NCI-H2029 (cell line): ENCODE results near the gene SHMT2.

Experiments used
- DNase-seq: peaks from one replicate; lab custom pipeline; 2025; lab: John Stamatoyannopoulos, UW

SHMT2 gene

DNA sequence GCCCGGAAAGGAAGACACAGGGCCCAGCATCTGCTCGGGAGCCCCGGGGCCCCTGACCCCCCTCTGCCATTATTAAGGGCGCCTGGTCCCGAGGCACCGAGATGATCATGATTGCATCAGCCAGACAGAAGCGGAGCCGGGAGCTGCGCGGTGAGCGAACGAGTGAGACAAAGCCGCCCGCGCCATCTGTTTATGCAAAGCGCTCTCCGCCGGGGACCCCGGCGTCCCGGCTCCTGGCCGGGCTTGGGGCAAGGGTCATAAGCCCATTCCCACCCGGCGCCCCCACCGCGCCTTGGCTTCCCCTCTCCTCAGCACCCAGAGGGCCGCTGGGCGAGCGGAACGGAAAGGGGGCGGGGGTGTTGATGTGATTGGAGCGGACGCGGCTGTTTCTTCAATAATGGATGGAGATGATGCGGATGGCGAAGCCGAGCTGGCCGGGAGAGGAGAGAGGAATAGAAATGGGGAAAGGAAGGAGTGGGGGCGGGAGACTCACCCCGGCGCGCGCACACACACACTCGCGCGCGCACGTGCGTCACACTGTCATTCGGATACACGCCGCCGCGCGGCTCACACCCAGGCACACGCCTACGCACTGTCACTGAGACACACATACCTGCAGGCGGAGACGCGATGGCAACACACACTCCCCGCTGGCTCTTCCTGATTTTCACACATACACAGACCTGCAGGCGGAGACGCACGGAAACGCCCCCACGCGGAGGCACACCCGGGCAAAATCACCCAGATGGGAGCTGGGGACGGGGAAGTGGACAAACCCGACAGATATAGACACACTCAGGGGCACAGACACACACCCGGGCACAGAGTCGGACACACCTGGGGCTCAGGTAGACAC is 10.8 kb downstream of the SHMT2 start:
- peak; percentile 82 for DNase-seq

DNA sequence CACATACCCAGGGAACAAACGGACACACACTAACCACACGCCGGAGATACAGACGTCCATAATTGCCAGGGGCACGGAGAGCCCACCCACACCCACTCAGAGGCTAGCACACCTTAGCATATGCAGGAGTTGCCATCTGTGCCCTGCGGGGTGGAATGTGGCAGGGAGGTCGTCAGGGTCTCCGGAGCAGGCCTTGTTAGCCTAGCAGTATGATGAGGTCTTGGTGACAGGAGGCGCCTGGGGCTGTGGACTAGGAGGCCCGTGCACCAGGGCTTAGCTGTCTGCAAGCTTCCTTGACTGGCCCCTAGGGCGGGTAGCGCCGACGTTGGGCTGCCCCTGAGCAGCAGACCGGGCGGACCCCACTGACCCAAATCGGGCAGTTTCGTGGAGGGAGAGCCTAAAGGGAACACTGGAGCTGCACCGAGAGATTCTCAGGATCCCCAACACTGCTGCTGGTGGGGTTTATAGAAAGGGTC is 11.5 kb downstream of the SHMT2 start:
- DNase-seq = peak; percentile 16

DNA sequence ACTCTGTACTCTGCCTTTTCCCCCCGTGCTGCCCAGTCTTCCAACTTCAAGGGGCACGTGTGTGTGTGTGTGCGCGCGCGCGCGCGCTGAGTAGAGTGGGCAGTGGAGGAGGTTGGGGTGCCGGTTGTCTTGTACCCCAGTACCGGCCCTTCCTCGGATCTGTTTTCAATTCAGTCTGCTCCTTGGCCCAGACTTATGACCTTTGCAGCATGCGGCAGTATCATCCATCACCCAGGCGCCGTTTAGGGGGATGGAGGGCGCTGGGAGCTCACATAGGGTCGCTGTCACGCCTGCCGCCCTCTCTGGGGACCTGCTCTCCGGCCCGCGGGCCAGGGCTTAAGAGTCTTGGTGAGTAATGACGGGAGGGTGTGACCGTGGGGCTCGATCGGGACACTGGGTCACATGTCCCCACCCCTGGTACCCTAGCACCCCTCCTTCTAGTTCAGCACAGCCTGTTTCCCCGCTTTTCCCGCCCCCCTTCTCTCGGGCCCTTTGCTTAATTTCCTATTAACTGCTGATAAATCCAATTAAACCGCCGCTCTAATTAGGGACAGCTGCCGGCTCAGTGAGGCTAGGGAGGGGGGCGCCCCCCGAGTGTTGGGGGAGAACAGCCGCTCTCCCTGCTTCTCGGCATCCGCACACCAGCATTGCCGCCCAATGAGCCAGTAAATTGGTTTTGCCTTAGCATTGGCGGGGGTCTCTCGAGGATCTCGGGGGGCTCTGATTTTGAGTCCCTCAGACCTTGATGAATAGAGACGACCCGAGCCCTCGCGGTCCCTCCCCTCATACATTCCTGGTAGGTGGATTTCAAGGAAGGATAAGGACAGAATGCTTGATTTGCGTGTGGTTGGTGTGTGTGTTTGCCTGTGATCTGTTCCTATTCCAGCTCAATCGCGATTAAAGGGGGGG is 12.1 kb downstream of the SHMT2 start:
- DNase-seq = no peak

DNA sequence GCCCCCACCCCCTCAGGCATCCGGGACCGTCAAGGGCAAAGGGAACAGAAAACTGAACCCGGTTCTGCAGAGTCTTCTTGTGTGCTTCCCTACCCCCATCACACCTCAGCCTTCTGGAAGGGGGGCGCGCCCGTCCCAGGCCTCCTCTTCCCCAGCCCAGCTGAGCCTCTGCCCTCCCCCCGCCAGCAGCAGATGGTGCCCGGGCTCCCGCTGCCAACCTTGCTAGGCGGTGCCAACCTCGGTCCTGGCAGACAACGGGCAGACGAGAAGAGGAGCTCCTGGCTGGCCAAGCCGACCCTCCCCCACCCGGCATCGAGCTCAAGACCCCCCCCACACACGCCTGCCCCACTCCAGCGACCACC is 12.8 kb downstream of the SHMT2 start:
- DNase-seq = peak; percentile 84

DNA sequence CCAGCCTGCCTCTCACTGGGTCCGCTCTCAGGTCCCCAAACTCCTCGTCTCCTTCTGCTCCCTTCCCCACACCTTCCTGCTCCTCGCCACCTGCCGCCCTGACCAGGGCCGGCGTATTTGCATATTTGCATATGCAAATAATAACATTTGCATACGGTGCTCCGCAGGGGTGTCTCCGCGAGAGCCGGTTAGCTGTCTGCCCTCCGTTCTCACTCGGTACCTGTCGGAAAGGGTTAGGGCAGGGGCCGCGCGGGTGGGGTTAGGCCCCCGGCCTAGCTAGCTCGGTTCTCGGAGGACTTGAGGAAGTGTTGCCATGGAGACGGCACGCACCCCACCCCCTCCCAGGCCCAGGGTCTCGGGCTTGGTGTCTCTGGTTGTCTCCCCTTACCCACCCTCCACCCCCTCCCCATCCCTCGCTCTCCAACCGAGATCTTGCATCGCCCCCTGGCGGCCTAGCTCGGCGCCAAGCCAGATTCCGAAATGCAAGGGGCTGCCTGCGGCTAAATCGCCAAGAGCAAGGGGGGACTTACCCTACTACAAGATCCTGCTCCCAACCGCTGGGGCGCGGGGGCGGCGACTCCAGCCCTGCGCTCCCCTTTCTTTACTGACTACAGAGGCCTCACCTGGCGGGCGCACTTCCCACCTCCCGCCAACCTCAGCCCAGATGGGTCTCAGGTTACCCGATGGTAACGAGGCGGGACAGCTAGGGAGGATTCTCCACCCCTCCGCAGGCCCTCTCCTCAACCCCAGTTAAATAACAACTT is 13.4 kb downstream of the SHMT2 start:
- peak; percentile 96 for DNase-seq

DNA sequence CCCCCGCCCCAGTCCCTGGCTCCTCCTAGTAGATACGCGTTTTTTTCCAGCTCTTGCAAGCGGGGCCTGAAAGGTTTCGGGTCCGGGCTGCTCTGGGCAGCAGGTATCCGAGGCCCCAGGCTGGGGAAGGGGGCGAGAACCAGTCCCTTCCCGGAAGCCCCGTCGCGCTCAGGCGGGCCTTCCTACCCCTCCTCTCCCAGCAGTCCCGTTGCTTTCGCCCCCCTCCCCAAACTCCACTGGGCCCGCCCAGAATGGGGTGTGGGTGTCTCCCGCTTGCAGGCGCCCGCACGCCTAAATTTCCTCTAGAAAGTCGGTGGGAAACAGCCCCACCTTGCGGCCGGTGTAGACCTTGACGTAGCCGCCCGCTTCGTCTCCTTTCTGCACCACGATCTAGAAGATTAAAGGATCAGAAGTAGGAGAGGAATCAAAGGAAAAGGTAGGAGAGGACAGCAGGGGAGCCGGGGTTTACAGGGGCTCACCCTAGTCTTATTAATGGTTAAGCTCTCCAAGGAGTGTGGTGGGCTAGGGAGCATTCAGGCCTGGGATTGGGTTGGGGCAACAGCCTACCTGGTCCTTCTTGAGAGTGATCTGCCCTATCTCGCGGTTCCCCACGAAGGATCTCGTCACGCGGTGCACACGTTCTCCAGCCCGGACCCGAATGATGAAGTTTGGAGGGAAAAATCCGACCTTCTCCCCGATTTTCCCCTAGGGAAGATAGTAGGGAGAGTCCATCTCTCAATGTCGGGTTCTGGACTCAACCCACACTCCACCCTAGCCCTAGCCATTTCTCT is 14.2 kb downstream of the SHMT2 start:
- peak; percentile 85 for DNase-seq

DNA sequence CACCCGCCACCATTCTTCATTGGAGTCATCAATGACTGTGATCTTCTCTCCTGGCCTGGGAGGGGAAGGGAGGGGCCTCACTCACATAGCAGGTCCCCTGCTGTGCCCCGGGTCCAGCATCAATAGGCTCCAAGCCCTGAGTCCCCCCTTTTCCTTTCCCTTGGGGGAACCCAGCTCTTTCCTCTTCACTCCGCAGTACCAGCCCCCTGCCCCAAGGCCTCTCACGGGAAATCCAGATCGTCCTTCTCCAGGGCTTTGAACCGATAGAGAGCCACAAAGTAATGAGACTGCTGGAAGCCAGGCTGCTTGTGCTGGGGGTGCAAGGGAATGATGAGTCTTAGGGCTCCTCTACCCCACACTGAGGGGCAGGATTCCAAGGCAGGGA is 14.8 kb downstream of the SHMT2 start:
- no peak for DNase-seq

DNA sequence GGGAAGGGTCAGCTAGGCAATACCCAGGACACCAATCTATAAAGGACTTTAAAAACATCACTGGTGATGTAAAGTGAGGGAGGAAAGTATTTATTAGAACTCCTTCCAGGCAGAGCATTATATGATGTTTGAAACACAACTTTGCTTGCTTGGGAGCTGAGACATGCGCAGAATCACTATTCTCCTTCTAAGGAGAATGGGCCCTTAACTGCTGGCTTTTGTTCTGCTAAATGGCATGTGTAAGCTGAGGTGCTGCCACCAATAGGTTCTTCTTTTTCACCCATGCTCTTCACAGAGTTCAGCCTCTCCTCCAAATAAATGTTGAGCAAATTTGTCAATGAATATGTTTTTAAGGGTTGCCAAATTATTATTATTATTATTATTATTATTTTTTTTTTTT is 17.5 kb downstream of the SHMT2 start:
- DNase-seq = no peak

DNA sequence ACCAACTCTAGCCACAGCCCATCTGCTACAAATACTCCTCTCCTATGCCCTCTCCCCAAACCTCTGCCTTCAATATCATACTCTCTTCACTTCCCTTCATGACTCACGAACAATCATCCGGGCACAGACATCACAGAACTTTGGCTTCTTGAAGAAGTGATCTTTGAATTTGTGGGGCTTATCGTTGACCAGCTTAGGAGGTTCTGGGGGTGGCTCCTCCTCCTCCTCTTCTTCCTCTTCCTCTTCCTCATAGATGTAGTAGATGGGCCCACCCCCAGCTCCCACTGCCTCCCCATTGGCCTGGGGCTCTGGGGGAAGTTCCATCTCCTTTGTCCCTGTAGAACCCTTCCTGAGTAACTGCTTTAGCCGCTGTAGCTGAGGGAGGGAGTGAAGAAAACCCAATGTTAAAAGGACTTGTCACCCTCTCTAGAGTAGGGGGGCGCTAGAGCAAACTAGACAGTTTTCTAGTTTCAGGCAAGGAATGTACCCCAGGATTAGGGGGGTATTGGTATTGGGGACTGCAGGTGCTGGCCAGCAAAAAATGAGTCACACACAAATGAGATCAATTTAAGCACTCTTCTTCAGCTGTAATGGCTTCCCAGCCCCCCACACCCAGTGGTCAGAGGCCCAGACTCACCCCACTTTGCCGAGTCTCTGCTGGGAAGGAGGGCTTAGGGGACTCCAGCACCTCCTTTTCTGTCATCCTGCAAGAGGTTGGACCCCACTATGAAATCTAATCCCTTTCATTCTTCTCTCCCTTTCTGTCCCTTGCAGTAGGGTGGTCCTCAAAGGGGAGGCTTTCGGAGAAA is 19.6 kb downstream of the SHMT2 start:
- DNase-seq = no peak

DNA sequence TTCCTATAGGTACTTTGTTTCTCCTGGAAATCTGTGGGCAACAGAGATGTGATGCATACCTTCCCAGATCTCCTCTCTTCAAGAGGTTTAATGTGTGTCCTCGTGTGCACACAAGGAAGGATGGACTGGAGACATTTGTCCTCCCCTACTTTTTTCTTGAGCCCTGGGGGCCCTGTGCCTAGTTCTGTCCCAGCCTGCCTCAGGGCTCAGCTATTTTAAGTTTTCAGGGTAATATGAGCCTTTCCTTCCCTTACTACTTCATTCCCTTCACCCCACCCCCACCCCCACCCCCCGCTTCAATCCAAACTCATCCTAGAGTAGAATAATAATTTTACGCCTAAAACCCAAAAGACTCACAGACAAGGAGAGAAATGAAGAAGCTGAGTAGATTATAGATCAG is 21.0 kb downstream of the SHMT2 start:
- DNase-seq = no peak

DNA sequence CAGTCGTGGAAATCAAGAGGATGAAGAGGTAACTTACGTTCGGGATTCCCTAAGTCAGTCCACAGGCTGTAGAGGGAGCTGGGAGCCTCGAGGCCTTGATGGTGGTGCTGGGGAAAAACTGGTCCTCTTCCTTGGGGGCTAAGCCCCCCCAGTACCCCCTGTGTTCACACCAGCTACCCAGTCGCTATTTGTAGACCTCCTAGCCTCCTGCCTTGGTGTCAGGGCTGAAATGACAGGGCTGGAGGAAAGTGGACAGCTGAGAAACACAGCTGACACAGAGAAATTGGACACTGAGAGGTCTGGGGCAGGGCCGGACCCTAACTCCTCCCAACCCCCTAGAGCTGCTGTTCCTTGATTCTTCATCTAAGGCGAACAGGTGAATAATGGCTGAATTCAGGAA is 21.4 kb downstream of the SHMT2 start, which contains the start of gene STAC3:
STAC3 (minus strand) TSS at position 232 of the 400 bp plus-strand sequence. CDS start 1,551 bp downstream, outside the sequence.
- no peak for DNase-seq

DNA sequence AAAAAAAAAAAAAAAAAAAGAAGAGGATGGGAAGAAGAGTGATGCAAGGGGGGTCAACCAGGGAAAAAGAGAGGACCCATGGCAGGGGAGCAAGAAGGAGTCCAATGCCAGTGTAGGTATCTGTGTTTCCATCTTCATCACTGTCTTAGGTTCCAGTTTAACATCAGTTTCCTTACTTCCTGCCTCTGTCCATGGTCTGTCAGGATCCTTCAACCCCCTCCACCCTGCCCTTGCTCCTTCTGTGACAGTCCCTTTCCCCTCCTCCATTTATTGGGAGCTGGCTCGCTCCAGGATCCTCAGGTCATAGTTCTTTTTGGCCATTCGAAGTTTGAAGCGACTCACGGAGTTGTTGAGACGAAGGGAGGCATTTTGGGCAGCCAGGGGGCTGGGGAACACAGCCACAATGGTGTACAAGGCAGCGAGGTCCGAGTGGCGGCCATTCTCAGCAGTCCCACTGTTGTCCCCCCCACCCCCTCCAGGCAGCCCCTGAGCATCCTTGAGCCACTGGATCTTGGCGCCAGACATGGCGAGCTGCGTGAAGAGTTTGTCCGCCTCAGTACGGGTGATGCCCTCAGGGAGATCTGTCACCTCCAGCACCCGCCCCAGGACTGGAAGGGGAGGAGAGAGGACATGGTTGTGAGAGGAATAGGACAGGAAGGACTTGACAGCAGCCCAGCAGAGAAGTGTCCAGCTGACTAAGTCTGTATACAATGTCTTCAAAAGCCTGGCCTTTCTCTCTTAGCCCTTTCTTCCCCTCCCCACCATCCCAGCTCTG is 25.2 kb downstream of the SHMT2 start:
- DNase-seq = no peak

DNA sequence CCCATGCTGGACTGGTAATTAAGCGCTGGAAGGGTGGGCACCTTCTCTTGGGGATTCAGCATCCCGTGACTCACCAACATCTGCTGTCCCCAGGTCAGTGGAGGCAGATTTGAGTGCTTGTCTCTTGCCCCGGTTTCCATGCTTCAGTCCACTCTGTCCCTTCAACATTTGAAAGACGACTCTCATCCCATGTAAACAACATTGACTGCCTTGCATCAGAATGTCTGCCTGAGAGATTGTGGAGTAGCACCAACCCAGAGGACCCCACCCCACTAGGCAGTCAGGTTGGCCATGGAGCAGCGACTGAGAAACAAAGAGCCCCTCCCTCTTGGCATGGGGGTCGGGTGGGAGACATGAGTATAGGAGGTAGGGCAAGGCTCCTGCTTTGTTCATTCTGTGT is 26.4 kb downstream of the SHMT2 start:
- no peak for DNase-seq

DNA sequence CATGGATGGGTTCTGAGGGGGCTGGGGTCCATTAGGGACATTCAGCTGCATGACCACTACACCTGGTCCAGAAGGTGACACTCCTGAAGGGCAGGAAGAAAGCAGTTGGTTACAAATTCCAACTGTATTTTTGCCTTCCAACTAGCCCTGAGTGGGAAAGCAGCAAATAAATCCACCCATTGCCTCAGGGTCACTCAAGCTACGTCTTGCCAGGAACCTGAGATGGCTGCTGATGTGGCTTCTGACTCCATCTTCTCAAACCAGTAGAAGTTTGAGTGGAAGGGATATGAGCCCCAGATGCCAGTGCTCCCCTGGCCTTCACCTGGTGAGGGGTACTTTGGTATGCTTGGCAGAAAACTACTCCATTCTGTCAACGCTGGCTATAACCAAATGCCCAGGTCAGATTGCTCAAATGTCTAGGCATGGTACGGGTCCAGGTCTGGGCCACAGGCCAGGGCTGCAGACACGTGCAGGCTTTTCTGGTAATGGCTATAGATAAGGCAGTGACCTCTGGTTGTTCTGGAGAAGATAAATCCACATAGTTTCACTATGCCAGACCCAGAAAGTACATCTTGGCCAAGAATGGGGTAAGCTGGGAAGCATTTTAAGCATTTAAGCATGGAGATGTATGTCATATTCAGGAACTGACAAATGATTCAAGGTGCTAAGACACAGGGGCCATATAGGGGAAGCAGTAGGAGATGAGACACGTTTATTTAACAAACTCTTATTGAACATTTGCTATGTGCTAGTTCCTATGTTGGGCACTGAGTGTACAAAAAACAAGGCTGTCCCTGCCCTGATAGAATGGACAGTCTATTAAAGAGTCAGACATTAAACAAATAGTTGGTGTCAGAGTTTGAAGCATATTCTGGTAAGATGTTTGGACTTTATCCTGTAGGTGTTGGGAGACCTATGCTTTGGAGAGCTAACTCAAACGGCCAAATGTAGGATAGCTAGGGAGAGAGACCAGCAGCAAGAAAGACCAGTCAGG is 29.8 kb downstream of the SHMT2 start:
- no peak for DNase-seq

DNA sequence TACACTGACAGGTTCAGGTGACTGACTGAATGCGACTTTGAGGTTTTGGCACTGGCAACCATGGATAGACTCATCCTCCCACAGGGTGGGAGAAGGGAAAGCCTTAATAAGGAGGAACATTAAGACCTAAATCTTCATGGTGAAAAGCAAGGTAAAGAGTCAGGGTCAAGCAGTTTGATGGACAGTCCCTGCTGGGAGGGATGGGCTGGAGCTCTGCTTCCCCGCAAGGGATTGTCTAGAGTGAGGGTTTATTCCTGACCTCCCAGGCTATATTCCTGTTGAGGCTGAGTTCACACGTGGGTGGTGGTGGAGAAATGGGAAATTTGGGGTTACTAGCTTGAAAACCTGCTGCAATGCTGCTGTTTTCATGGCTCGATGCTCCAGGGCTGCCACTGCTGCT is 30.9 kb downstream of the SHMT2 start:
- no peak for DNase-seq

DNA sequence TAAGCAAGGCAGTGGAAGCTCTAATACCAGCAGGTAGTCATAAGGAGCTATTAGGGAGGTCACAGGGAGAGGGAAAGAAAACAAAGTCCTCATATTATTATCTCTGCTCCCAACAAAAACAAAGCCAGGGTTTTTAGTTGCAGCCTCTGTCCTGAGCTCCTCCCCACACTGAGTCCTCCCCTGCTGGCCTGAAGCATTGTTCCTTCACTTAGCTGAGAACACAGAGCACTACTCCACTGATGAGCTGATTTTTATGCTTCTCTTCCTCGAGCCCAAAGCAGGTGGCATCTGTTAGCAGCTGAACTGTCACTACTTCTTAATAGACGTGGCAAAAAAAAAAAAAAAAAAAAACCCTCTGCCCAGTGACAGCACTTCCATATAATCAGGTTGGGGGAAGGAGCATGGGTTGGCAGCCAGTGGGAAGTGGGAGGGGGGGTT is 31.9 kb downstream of the SHMT2 start:
- peak; percentile 92 for DNase-seq

DNA sequence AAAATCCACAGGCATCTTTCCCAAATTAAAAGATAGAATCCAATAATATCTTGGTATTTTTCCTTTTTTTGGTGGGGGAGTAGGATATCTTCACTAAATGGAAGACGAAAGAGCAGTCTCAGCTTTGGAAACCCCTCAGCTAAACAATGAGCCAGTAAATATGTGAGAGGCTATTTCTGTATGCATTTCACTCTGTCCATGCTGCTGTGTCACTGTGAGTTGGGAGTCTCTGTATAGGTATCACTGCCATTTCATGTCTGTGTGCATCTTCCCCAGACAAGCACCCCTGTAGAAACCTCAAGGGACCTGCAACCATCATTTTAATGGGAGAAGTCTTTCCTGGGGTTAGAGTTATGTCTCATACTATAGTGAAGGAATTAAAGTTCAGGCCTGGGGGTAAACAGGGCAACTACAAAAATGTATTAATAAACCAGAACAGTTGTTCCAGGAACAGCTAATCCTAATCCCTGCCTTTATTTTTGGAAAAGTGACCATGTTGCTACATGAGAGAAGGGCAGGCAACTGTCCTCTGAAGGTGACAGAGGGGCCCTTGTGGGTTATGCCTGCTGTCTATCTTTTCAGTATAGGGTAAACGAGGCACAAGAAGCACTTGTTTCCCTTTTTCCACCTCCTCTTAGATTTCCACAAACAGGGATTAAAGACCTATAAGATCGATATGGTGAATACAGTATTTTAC is 32.8 kb downstream of the SHMT2 start:
- DNase-seq = no peak

DNA sequence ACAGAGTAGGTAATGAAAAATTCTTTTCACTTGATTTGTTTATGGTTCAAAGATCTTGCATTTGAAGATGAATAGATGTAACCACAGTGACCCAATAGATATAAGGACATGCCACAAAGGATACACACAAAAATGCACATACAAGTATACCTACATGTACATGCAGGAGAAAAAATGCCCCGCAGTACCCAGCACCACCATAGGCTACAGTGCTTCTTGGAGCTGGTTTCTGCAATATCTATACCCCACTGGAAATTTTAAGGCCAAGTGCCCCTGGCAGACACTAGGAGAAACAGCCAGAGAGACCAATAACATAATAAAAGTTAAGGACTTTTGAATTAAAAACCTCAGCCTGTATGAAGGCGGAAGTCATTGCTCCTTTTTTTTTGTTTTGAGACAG is 33.6 kb downstream of the SHMT2 start:
- no peak for DNase-seq
